PFSK-1 (cell line): ENCODE results near the gene WNK2.

ENCODE experiments used
- FOXP2 ChIP-seq: optimal IDR thresholded peaks from 2 replicates; pipeline ENCODE3; 2011; ENCODE audit warnings: borderline replicate concordance, control low read depth, inconsistent platforms; ENCODE audit not compliant: insufficient read depth; ENCODE audit errors: extremely low read length, extremely low read depth
- POLR2AphosphoS5 ChIP-seq: IDR thresholded peaks from 2 replicates; pipeline ENCODE4 v1.6.1; 2012; ENCODE audit warnings: low read depth, mild to moderate bottlenecking, control low read depth, low read length, moderate library complexity
- REST ChIP-seq, 2 experiments: IDR thresholded peaks; 2 replicates each; pipeline versions ENCODE4 v1.6.1 to v1.8.0; 2011 to 2012; ENCODE audit warnings: low read depth in 2 of 2, low read length in 2 of 2, control low read depth in 1 of 2, inconsistent platforms in 1 of 2, mild to moderate bottlenecking in 1 of 2, moderate library complexity in 1 of 2; ENCODE audit not compliant: insufficient read depth in 1 of 2
- SIN3A ChIP-seq: IDR thresholded peaks from 2 replicates; pipeline ENCODE4 v1.6.1; 2012; ENCODE audit warnings: mild to moderate bottlenecking, low read length, moderate library complexity, borderline replicate concordance; ENCODE audit not compliant: insufficient read depth
- TAF1 ChIP-seq: IDR thresholded peaks from 2 replicates; pipeline ENCODE4 v1.6.1; 2012; ENCODE audit warnings: low read length, control low read depth, borderline replicate concordance; ENCODE audit not compliant: insufficient read depth

WNK2 gene

GRCh38 chr9:93234600-93234999 is 50.7 kb downstream of the WNK2 start:
- no peak for TF ChIP-seq POLR2AphosphoS5
- no peak for TF ChIP-seq REST (IDR thresholded peaks at IDR 0.05; ENCODE audit: insufficient read depth in 1 of 2, low read depth in 2 of 2, low read length in 2 of 2)
- no peak for TF ChIP-seq SIN3A
- no peak for TF ChIP-seq TAF1
- no peak for TF ChIP-seq FOXP2

GRCh38 chr9:93235300-93235960 is 51.5 kb downstream of the WNK2 start:
- TF ChIP-seq FOXP2 (no peak), SIN3A (no peak), REST (IDR thresholded peaks at IDR 0.05; ENCODE audit: insufficient read depth in 1 of 2, low read depth in 2 of 2, low read length in 2 of 2) (no peak), POLR2AphosphoS5 (no peak), TAF1 (no peak)

- TF ChIP-seq FOXP2 (no peak), SIN3A (no peak), REST (IDR thresholded peaks at IDR 0.05; ENCODE audit: insufficient read depth in 1 of 2, low read depth in 2 of 2, low read length in 2 of 2) (no peak), TAF1 (no peak), POLR2AphosphoS5 (no peak)
These were observed 52.7 kb downstream of the WNK2 start for GRCh38 chr9:93236541-93237206.

GRCh38 chr9:93237540-93237939 is 53.6 kb downstream of the WNK2 start:
- TF ChIP-seq TAF1 (no peak), FOXP2 (no peak), POLR2AphosphoS5 (no peak), REST (IDR thresholded peaks at IDR 0.05; ENCODE audit: insufficient read depth in 1 of 2, low read depth in 2 of 2, low read length in 2 of 2) (no peak), SIN3A (no peak)
